Mucosa of rectum (tissue), 2 donors: ENCODE measurements around the gene TRIM52.
A peak's percentile ranks its signal among the peaks of the same experiment; 100 is the strongest.
"Not testable (repeated sequence)": the region's sequence is repeated elsewhere in the genome, so short reads cannot be mapped to it uniquely, and the experiment has no call there.

Experiments used
- H3K27ac ChIP-seq, 2 donors: one replicate each; pipeline ENCODE4 v1.7.0; 2013; ENCODE audit warnings: inconsistent platforms in 2 of 2, low read depth in 2 of 2, low read length in 2 of 2
- H3K27me3 ChIP-seq, 2 donors: one replicate each; pipeline ENCODE4 v1.7.0; 2013; ENCODE audit warnings: low read length in 2 of 2; ENCODE audit not compliant: control insufficient read depth in 2 of 2, insufficient read depth in 2 of 2
- H3K36me3 ChIP-seq, 2 donors: one replicate each; pipeline ENCODE4 v1.7.0; 2013; ENCODE audit warnings: low read length in 2 of 2; ENCODE audit not compliant: control insufficient read depth in 2 of 2, insufficient read depth in 2 of 2
- H3K4me1 ChIP-seq, 2 donors: one replicate each; pipeline ENCODE4 v1.7.0; 2013; ENCODE audit warnings: low read length in 2 of 2, mild to moderate bottlenecking in 1 of 2; ENCODE audit not compliant: control insufficient read depth in 2 of 2, insufficient read depth in 2 of 2
- H3K4me3 ChIP-seq, 2 donors: one replicate each; pipeline ENCODE4 v1.7.0; 2013; ENCODE audit warnings: low read length in 2 of 2
- H3K9ac ChIP-seq, 2 donors: one replicate each; pipeline ENCODE4 v1.7.0; 2013; ENCODE audit warnings: low read length in 2 of 2, low read depth in 1 of 2, mild to moderate bottlenecking in 1 of 2
- H3K9me3 ChIP-seq, 2 donors: one replicate each; pipeline ENCODE4 v1.7.0; 2013; ENCODE audit warnings: low read length in 2 of 2; ENCODE audit not compliant: control insufficient read depth in 2 of 2
- donor health status: healthy.
- donor health status: Normal muscosa, but diverticular disease.

The TRIM52 gene

GRCh38 chr5:181212934-181213333, 48.0 kb downstream of the TRIM52 start:
- no peak overlapping the region for H3K27ac ChIP-seq

GRCh38 chr5:181212080-181212479, 48.9 kb downstream of the TRIM52 start:
- H3K27me3 ChIP-seq, result no peaks in the 10 kb centered on the region
- peaks cover 0 to 6% of the 10 kb centered on the region in 2 donors for H3K4me1 ChIP-seq
- H3K4me3 ChIP-seq, result no peak overlapping the region
- no peaks in the 10 kb centered on the region for H3K9me3 ChIP-seq
- no peaks in the 10 kb centered on the region for H3K36me3 ChIP-seq
- no peak overlapping the region for H3K27ac ChIP-seq
- H3K9ac ChIP-seq, result no peak overlapping the region

More at GRCh38 chr5:181212934-181213333, 48.0 kb downstream of the TRIM52 start:
- Histone ChIP-seq H3K4me1 (peaks cover 7 to 10% of the 10 kb centered on the region in 2 donors), H3K9ac (no peak overlapping the region), H3K27me3 (no peaks in the 10 kb centered on the region), H3K9me3 (no peaks in the 10 kb centered on the region), H3K4me3 (no peak overlapping the region), H3K36me3 (no peaks in the 10 kb centered on the region)

GRCh38 chr5:181211208-181211607, 49.7 kb downstream of the TRIM52 start:
- Histone ChIP-seq H3K4me1 (peaks cover 4% of the 10 kb centered on the region in 2 donors), H3K27ac (no peak overlapping the region), H3K9me3 (no peaks in the 10 kb centered on the region), H3K9ac (no peak overlapping the region), H3K36me3 (no peaks in the 10 kb centered on the region), H3K27me3 (no peaks in the 10 kb centered on the region), H3K4me3 (no peak overlapping the region)

GRCh38 chr5:181210698-181211097, 50.2 kb downstream of the TRIM52 start:
- H3K4me3 ChIP-seq, H3K27ac ChIP-seq, H3K27me3 ChIP-seq, H3K4me1 ChIP-seq, H3K36me3 ChIP-seq, H3K9me3 ChIP-seq, H3K9ac ChIP-seq: not testable (repeated sequence)

- H3K9me3 ChIP-seq, H3K4me3 ChIP-seq, H3K27me3 ChIP-seq, H3K36me3 ChIP-seq, H3K9ac ChIP-seq, H3K27ac ChIP-seq: not testable (repeated sequence)
- H3K4me1 ChIP-seq, result peaks cover 13% of the 10 kb centered on the region in 2 donors
Observed at GRCh38 chr5:181210148-181210547, 50.8 kb downstream of the TRIM52 start.

- H3K4me3 ChIP-seq, H3K9me3 ChIP-seq, H3K36me3 ChIP-seq, H3K9ac ChIP-seq, H3K27me3 ChIP-seq, H3K27ac ChIP-seq: not testable (repeated sequence)
- peaks cover 17% of the 10 kb centered on the region in 2 donors for H3K4me1 ChIP-seq
Observed at GRCh38 chr5:181209006-181209405, 51.9 kb downstream of the TRIM52 start.

- Histone ChIP-seq H3K27ac (no peak overlapping the region), H3K9ac (no peak overlapping the region), H3K36me3 (no peaks in the 10 kb centered on the region), H3K9me3 (no peaks in the 10 kb centered on the region), H3K27me3 (peaks cover 0 to 7% of the 10 kb centered on the region in 2 donors), H3K4me3 (peak overlapping the region; percentile 62 to 79), H3K4me1 (peaks cover 17 to 22% of the 10 kb centered on the region in 2 donors)
Observed at GRCh38 chr5:181207960-181208253, 53.0 kb downstream of the TRIM52 start.

- Histone ChIP-seq H3K4me3 (peak overlapping the region; percentile 62 to 79), H3K27ac (peak overlapping the region; percentile 31 to 38), H3K9me3 (no peaks in the 10 kb centered on the region), H3K36me3 (no peaks in the 10 kb centered on the region), H3K4me1 (peaks cover 17 to 26% of the 10 kb centered on the region in 2 donors), H3K9ac (peak overlapping the region; percentile 30 to 52), H3K27me3 (peaks cover 0 to 7% of the 10 kb centered on the region in 2 donors)
Observed at GRCh38 chr5:181207214-181207959, 53.6 kb downstream of the TRIM52 start.

- H3K4me3 ChIP-seq, result peak overlapping the region; percentile 58 to 79
- H3K4me1 ChIP-seq, result peaks cover 17 to 33% of the 10 kb centered on the region in 2 donors
- H3K27me3 ChIP-seq, result peaks cover 0 to 7% of the 10 kb centered on the region in 2 donors
- peak overlapping the region; percentile 16 to 20 for H3K9ac ChIP-seq
- H3K9me3 ChIP-seq, result no peaks in the 10 kb centered on the region
- H3K36me3 ChIP-seq, result no peaks in the 10 kb centered on the region
- H3K27ac ChIP-seq, result no peak overlapping the region
Observed at GRCh38 chr5:181205761-181206649, 54.9 kb downstream of the TRIM52 start.
